NCI-H1092 treated with DMSO at 0.1 percent for 48 hours (cell line): ENCODE data around the gene SEPTIN8.
"Not testable (repeated sequence)": the region's sequence is repeated elsewhere in the genome, so short reads cannot be mapped to it uniquely, and the experiment has no call there.

Source experiments
- DNase-seq: peaks from one replicate; lab custom pipeline; 2025; lab: John Stamatoyannopoulos, UW

The SEPTIN8 gene

GRCh38 chr5:132812781-132813598, 36.0 kb upstream of the SEPTIN8 start, which contains the start of gene SOWAHA:
Gene SOWAHA, plus strand, starts transcription at chr5:132813302. Its CDS starts 320 bp downstream, at chr5:132813622.
- peak; percentile 52 for DNase-seq

- DNase-seq, result no peak
Observed at GRCh38 chr5:132812123-132812765, 35.2 kb upstream of the SEPTIN8 start.

GRCh38 chr5:132810605-132811004, 33.6 kb upstream of the SEPTIN8 start:
- no peak for DNase-seq

GRCh38 chr5:132808866-132809265, 31.8 kb upstream of the SEPTIN8 start:
- no peak for DNase-seq

- DNase-seq, result no peak
Observed at GRCh38 chr5:132808448-132808847, 31.4 kb upstream of the SEPTIN8 start.

- DNase-seq, result no peak
Observed at GRCh38 chr5:132807163-132807838, 30.3 kb upstream of the SEPTIN8 start.

GRCh38 chr5:132806804-132807162, 29.7 kb upstream of the SEPTIN8 start:
- not testable (repeated sequence) for DNase-seq

GRCh38 chr5:132805872-132806271, 28.8 kb upstream of the SEPTIN8 start:
- not testable (repeated sequence) for DNase-seq

- not testable (repeated sequence) for DNase-seq
Observed at GRCh38 chr5:132804219-132804618, 27.2 kb upstream of the SEPTIN8 start.

GRCh38 chr5:132802685-132803066, 25.6 kb upstream of the SEPTIN8 start:
- DNase-seq, result not testable (repeated sequence)

GRCh38 chr5:132802044-132802684, 25.1 kb upstream of the SEPTIN8 start:
- no peak for DNase-seq

- no peak for DNase-seq
Observed at GRCh38 chr5:132800545-132800944, 23.5 kb upstream of the SEPTIN8 start.

GRCh38 chr5:132799392-132799791, 22.4 kb upstream of the SEPTIN8 start:
- DNase-seq, result no peak

- DNase-seq, result no peak
Observed at GRCh38 chr5:132797651-132798050, 20.6 kb upstream of the SEPTIN8 start.

- no peak for DNase-seq
Observed at GRCh38 chr5:132791026-132791425, 14.0 kb upstream of the SEPTIN8 start.

- DNase-seq, result no peak
Observed at GRCh38 chr5:132790201-132790865, 13.3 kb upstream of the SEPTIN8 start.

GRCh38 chr5:132788990-132789886, 12.2 kb upstream of the SEPTIN8 start:
- DNase-seq, result no peak

- DNase-seq, result no peak
Observed at GRCh38 chr5:132788508-132788907, 11.5 kb upstream of the SEPTIN8 start.

GRCh38 chr5:132787076-132787475, 10.0 kb upstream of the SEPTIN8 start:
- no peak for DNase-seq

- DNase-seq, result no peak
Observed at GRCh38 chr5:132785864-132786263, 8.8 kb upstream of the SEPTIN8 start.

- no peak for DNase-seq
Observed at GRCh38 chr5:132785365-132785764, 8.3 kb upstream of the SEPTIN8 start.
